ENCODE data around the gene TNFRSF1A. TPM values are rescaled to one million over a fixed set of nuclear protein-coding genes. Genes with fewer than 3 reads are reported as not detected.
A peak's percentile ranks its signal among the peaks of the same experiment; 100 is the strongest.

TNFRSF1A gene
- total RNA-seq, 1 donor from 2014 or later, result 185 TPM

DNA sequence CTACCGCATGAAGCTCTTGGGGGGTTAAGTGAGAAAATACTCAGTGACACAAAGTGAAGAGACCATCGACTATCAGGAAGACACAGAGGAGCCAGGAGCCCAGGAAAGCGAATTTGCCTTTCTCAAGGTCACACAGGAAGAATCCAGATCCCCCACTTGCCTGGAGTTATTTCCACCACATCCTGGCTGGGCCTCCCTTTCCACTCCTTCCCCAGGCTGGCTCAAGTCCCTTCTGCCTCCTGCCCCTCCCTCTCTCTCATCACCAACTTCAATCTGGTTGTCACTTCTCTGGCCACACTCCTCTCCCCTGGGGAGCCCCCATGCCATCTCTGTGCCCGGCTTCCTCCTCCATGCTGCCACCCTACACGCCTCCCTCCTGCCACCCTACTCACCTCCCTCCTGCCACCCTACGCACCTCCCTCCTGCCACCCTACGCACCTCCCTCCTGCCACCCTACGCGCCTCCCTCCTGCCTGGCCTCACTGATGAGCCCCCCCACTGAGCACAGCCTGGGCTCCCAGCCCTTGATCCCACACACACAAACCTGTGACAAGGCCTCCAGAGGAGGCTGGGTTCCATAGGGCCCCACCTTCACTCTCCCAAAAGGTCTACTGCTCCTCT, 27.1 kb upstream of the TNFRSF1A start:
- no peak for DNase-seq
- ATAC-seq, result no peak
- H3K4me1 ChIP-seq, result peaks cover 47% of the 10 kb centered on the region
- H3K9me3 ChIP-seq, result no peaks in the 10 kb centered on the region
- peak overlapping the region; percentile 40 for H3K27ac ChIP-seq
- H3K4me3 ChIP-seq, result no peak overlapping the region
- no peaks in the 10 kb centered on the region for H3K36me3 ChIP-seq
- TF ChIP-seq, protein P1, sequence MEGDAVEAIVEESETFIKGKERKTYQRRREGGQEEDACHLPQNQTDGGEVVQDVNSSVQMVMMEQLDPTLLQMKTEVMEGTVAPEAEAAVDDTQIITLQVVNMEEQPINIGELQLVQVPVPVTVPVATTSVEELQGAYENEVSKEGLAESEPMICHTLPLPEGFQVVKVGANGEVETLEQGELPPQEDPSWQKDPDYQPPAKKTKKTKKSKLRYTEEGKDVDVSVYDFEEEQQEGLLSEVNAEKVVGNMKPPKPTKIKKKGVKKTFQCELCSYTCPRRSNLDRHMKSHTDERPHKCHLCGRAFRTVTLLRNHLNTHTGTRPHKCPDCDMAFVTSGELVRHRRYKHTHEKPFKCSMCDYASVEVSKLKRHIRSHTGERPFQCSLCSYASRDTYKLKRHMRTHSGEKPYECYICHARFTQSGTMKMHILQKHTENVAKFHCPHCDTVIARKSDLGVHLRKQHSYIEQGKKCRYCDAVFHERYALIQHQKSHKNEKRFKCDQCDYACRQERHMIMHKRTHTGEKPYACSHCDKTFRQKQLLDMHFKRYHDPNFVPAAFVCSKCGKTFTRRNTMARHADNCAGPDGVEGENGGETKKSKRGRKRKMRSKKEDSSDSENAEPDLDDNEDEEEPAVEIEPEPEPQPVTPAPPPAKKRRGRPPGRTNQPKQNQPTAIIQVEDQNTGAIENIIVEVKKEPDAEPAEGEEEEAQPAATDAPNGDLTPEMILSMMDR (IDR thresholded peaks at IDR 0.05), result no peak
- no peaks in the 10 kb centered on the region for H3K27me3 ChIP-seq
- intact Hi-C loops (cut with DNase I), result no loop called here

DNA sequence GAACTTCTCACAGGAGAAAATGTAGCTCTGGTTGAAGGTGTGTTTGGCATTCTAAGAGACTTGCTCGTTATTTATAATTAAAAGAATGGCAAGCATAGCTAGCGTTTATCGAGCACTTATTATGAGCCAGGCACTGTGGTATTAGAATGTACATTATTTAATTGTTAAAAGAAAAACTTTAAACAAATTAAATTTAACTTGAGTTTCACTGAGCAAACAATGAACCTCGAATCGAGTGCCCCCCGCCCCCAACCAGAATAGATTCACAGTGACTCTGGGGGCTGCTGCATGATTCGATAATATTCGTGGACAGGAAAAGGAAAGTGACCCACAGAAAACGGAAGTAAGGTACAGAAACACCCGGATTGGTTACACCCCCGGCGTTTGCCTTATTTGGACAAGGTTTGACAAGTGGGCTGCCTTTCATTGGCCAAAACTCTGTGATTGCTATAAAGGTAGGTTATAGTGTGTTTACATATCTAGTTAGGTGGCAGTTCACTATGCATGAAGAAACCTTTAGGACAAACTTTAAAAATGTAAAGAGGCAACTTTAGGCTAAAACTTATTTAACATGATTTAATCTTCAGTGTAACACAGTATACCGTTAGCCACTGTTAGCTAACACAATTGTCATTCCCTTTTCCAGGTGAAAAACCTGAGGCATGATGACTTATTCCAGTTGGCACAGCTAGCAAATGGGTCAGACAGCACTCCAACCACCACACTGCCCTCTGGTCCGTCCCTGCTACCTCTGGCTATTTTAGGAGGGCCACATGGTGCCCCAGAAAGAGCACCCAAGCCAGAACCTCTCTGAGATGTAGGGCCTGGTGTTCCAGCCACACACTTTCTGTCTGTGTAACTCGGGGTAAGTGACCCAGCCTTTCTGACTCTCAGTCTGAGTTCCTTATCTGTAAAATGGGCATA, 26.4 kb upstream of the TNFRSF1A start:
- H3K4me1 ChIP-seq, result peaks cover 55% of the 10 kb centered on the region
- no peaks in the 10 kb centered on the region for H3K27me3 ChIP-seq
- no peaks in the 10 kb centered on the region for H3K36me3 ChIP-seq
- no peak for DNase-seq
- H3K9me3 ChIP-seq, result no peaks in the 10 kb centered on the region
- intact Hi-C loops (cut with DNase I), result no loop called here
- peak overlapping the region; percentile 40 for H3K27ac ChIP-seq
- no peak overlapping the region for H3K4me3 ChIP-seq
- ATAC-seq, result peak; percentile 2
- TF ChIP-seq, protein P1 (IDR thresholded peaks at IDR 0.05), result no peak

DNA sequence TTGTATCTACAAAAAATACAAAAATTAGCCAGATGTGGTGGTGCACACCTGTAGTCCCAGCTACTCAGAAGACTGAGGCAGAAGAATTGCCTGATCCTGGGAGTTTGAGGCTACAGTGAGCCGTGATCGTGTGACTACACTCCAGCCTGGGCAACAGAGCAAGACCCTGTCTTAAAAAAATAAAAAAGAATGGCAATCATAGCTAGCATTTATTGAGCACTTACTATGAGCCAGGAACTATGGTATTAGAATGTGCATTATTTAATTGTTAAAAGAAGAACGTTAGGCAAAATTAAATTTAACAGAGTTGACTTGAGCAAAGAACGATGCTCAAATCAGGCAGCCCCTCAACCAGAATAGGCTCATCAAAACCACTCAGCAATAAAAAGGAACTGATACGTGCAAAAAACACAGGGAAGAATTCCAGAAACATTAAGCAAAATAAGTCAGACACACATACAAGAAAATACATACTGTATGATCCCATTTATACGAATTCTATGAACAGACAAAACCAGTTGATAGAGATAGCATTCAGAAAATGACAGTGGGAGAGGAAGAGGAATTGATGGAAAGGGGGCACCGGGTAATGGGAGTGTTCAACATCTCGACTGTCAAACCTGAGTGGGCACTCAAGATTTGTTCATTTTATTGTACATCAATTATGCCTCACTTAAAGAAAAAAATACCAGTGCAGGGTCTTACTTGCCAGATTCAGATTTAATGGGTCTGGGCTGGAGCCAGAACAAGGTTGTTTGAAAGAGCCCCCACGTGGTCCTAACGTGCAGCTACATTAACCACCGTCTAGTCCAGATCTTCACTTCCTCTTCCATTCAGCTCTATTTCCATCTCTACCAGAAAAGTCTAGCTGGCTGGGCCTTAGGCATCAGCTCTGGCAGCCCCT, 25.4 kb upstream of the TNFRSF1A start:
- Histone ChIP-seq H3K4me1 (peaks cover 57% of the 10 kb centered on the region), H3K27ac (peak overlapping the region; percentile 9), H3K36me3 (no peaks in the 10 kb centered on the region), H3K27me3 (no peaks in the 10 kb centered on the region), H3K9me3 (no peaks in the 10 kb centered on the region), H3K4me3 (no peak overlapping the region)
- intact Hi-C loops (cut with DNase I), result no loop called here
- peak; percentile 18 for ATAC-seq
- TF ChIP-seq, protein P1 (IDR thresholded peaks at IDR 0.05), result peak; percentile 45
- DNase-seq, result no peak

DNA sequence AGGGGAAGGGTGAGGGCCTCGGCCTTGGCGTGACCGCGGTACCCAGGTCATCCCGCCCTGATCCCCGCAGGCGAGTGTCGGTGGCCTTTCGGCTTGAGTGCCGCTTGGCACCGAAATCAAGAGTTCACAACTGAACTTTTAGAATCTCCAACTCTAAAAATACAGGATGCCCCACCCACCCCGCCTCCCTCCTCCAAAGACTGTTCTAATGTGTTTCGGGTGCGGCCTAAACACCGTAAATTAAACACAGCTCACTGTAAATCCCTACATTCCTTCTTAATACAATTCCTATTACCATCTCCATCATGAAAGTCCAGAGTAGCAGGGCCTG, 22.1 kb upstream of the TNFRSF1A start:
- peak overlapping the region; percentile 64 for H3K4me3 ChIP-seq
- peak overlapping the region; percentile 95 for H3K27ac ChIP-seq
- ATAC-seq, result no peak
- H3K4me1 ChIP-seq, result peaks cover 66% of the 10 kb centered on the region
- no peaks in the 10 kb centered on the region for H3K36me3 ChIP-seq
- no peak for DNase-seq
- TF ChIP-seq, protein P1 (IDR thresholded peaks at IDR 0.05), result no peak
- no peaks in the 10 kb centered on the region for H3K9me3 ChIP-seq
- no peaks in the 10 kb centered on the region for H3K27me3 ChIP-seq
- intact Hi-C loops (cut with DNase I), result no loop called here

DNA sequence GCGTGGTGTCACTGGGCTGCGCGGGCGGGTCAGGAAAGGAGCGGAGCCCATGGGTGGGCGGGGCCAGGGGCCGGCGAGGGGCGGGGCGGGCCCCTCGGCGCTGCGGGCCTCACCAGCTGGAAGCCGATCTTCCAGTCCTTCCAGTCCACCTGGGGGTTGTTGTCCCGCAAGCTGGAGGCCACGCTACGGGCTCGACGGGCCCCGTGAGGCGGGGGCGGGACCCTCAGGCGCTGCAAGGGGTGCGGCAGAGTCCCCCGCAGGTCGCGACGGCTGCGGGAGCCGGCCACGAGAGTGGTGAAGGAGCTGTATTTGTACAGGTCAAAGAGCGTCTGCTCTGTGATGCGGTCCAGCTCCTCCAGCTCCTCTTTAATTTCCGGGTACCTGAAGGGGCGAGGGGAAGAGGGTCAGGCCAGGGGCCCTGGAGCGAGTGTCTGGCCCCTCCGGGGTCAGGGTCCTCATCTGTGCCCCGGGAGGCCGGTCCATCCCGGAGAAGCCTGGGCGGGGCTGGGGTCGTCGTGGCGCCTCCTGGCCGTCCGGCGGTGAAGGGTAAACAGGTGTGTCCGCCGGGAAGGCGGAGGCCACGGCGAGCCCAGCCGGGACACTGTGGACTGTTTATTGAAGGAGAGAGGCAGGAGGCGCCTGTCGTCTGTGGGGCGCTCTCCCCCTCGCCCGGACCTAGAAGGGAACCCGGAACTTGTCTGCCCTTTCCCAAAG, 21.6 kb upstream of the TNFRSF1A start:
- H3K9me3 ChIP-seq, result no peaks in the 10 kb centered on the region
- TF ChIP-seq, protein P1 (IDR thresholded peaks at IDR 0.05), result no peak
- ATAC-seq, result peak; percentile 90
- peak overlapping the region; percentile 95 for H3K27ac ChIP-seq
- intact Hi-C loops (cut with DNase I), result no loop called here
- no peaks in the 10 kb centered on the region for H3K36me3 ChIP-seq
- peaks cover 61% of the 10 kb centered on the region for H3K4me1 ChIP-seq
- peak; percentile 89 for DNase-seq
- H3K27me3 ChIP-seq, result no peaks in the 10 kb centered on the region
- peak overlapping the region; percentile 64 for H3K4me3 ChIP-seq
